ENCODE measurements around the gene MTURN.

The MTURN gene

DNA sequence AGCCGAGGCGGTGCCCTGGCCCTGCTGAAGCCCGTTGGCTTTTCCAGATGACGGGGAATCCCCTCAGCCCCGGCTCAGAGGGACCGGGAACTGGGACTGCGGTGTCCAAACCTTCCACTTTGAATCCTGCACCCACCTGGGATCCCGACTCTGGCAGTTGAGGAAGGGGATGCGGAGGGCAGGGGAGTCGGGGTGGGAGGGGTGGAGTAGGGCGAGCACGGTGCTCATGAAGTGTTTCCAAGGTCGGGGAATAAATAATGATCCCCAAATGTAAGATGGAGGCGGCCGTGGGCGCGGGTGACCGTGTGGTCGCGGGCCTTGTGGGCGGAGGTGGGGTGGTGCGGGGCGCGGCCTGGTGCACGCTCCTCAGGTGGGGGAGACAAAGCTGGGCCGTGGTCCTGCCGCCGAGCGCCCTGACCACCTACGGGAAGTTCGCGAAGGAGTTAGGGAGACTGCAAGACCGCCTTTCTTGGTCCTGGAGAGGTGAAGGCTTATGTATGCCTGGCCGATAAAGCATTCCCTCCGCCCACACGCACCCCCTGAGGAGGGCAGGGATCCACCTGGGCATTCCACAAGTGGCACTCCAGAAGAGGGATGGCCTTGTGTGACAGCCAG, 1.4 kb downstream of the MTURN start:
- peak; percentile 37 for DNase-seq (ENCODE audit: low spot score)

DNA sequence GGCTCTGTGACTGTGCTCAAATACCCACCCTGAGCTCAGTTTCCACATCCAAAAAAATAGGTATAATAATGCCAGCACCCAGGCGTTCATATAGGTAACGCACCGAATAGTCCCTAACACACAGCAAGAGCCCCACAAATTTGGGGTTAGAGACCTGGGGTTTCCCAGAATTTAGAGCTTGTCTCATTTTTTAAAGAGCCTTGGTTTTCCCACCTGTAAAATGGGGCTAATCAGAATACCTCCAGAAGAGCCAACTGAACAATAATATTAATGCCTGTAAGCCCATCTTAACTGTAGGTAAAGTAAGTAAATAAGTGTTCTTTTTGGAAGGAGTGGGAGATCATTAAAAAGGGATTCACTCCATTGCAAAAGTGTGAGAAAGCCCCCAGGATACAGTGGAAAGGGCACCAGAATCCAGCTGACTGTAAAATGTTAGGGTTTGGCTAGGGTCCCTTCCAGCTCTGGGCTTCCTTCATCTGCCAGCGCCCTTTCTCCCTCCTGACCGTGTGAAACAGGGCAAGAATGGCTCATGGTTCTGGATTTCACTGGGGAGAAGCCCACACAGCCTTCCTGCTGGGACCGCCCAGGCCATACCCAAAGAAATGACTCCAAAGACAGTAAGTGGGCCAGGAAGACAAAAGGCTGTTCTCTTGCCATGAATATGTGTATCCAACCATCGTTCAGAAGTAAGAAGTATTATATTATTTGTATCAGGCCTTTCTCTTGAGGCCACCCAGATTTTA, 2.1 kb downstream of the MTURN start:
- DNase-seq (ENCODE audit: low spot score): no peak

DNA sequence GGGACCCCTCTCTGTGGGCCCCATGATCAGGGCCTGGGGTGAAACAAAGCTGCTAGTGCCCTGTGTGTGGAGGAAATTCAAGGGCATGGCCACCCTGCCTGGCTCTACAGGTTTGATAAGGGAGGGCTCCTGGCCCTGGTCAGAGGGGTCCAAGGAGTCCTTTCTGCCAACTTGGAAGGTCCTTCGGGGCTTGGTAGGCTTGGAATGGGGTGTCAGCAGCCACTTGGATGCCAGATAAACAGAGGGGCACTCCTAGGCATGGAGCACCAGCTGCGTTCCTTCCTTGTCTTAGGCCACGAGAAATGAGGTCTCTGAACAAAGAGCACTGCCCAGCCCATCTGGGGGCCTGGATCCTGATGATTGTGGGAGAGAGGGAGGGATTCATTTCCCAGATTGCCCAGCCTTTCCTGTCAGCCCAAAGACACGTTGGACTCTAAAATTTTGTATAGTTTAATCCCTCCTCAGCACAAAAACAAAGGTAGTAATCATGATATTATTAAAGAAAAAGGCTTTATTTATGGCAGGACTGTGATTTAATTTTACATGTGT, 5.1 kb downstream of the MTURN start:
- DNase-seq (ENCODE audit: low spot score): no peak

DNA sequence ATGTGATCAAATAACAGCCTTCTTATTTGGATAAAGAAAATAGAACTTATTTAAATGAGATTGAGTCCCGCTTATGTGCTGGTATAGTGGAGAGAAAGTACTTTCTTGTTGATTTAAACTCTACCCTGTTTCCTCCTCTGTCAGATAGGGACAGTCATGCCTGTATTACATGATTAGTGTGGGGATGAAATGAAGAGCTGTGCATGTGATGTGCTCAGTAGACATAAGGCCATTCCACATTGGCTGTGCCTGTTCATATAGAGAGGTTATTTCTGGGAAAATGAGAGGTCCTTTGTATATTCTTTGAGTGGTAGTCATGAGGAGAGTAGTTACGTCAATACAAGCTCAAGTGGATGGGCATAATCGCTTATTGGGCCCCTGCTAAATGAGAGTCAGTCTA, 5.7 kb downstream of the MTURN start:
- no peak for DNase-seq (ENCODE audit: low spot score)

DNA sequence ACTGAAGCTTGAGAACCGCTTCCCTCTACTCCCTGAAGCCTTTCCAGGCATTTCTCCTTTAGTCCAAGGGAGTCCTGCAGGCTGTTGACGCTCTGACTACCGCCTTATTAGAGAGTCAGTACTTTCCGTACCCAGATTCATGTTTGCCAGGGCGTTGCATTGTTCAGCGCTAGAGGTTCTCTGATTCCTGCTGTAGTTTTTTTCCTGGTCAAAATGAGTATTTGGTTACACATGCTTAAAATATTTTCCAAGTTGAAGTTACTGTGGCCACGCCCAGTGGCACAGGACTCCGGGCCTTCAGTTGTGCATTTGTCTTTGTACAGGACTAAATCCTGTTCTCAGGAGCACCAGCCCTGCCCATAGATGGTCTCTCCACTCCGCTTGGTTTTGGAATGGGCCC, 7.9 kb downstream of the MTURN start:
- no peak for DNase-seq (ENCODE audit: low spot score)

DNA sequence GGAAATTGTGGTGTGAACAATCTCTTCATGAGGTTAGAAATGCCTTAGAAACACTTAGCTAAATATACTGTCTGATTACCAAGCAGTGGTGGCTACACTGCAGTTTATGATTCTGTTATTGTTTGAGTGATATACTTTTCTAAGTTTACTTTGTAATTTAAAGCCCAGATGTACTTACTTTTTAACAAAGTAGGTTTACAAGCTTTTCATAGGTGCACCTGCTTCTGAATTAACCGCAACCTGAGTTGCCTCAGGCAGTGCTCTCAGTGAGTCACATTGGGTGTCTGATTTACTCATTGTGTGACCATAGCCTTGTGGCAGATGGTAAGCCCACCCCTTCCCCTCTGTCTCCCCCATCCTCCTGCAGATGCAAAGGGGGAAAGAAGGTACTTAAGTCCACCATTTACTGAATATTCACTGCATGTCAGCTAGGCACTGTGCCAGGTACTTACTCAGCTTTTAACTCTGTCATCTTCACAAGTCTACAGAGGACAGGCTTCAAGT, 9.0 kb downstream of the MTURN start:
- DNase-seq (ENCODE audit: low spot score): no peak

DNA sequence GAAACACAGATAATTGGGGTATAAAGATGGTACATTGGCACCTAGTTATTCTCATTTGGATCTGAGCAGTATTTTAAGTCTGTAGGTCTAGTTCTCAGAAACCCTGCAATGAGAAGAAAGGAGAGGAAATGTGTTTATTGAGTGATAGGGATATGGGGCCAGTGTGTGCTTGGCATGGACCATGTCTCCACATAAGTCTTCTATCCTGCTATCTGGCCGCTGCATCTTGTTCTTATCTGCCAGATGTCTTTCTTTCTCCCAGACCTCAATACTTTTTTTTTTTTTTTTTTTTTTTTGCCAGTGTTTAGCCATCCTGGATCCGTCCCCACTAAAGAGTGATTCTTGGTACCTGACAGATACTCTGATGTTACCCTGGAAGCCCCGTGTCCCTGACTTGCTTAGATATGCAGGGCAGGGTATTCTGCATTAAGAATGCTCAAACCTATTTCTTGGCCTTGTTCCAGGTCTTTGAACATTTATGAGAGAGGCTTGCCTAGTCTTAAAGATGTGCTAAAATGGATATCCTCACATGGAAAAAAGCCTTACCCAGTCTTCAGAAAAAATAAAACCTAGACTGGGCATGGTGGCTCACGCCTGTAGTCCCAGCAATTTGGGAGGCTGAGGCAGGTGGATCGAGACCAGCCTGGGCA, 10.0 kb downstream of the MTURN start:
- no peak for DNase-seq (ENCODE audit: low spot score)

DNA sequence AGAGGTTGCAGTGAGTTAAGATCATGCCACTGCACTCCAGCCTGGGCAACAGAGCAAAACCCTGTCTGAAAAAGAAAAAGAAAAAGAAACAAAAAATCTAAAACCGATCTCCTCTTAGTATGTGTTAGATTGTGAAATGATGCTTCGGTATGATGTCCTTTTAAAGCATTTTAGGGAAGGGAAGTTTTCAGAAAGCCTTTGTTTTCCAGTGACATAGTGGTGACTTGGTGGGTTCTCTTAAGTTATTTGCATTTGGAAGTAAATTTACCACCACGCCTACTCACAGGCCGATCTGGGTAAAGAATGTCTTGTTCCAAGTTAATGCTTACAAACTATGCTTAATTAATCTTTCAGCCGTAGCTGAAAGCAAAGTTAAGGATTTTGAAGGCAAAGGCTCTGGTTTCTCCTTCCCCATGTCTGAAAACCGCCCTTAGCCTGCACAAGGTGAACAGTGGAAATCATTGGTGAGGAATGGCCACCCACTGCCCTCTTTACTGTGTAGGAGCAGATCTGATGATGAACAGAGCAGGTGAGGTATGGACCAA, 10.7 kb downstream of the MTURN start:
- DNase-seq (ENCODE audit: low spot score): no peak

DNA sequence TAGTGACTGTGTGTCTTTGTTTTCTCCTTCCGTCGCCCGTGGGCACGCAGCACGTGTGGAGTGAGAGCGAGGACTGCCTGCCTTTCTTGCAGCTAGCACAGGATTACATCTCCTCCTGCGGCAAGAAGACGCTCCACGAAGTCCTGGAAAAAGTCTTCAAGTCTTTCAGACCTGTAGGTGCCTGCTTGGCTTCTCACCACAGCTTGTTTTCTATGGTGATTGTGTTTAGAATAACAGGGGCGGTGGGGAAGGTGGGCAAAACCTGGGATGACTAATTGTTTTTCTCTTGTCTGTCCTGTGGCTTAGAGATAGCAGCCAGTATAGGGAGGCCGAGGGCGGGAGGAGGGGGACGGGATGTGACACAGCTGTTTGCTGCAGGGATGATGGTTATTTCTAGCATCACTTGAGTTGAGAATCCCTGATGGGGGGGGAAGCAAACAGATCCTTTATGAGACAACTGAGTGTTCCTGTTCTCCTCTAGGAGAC, 11.4 kb downstream of the MTURN start:
- no peak for DNase-seq (ENCODE audit: low spot score)

DNA sequence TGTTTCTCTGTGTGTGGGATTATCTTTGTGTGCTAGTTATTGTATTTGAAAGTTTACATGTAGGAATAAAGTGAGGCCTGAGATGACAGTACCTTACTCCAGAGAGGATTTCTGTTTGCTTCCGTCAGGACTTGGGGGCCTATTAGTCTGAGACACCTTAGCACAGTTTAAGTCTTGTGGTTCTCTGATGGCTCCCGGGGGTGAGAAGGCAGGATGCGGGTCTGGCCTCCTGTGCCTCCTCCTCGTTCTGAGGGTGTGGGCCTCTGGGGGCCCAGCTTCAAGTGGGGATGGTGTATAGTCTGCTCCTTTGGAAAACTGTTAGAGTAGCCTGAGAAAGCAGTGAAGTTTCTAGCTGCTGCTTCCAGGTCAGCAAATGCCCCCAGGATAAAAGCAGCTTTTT, 12.4 kb downstream of the MTURN start:
- no peak for DNase-seq (ENCODE audit: low spot score)

DNA sequence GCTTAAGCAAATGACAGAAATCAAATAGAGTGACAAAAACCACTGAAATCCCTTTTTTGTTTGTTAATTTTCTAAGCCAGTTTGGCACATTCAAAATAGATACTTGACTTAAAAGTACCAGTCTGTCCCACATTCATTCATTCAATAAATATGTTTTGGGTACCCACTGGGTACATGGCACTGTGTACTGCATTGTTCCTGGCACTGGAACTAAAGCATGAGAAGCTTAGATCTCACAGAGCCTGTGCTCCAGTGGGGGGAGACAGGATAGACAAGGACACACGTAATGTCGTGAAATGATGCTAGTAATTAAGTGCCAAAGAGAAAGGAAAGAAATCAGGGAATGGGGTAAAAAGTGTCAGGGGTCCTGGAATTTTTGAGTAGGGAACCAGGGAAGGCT, 13.0 kb downstream of the MTURN start:
- no peak for DNase-seq (ENCODE audit: low spot score)

DNA sequence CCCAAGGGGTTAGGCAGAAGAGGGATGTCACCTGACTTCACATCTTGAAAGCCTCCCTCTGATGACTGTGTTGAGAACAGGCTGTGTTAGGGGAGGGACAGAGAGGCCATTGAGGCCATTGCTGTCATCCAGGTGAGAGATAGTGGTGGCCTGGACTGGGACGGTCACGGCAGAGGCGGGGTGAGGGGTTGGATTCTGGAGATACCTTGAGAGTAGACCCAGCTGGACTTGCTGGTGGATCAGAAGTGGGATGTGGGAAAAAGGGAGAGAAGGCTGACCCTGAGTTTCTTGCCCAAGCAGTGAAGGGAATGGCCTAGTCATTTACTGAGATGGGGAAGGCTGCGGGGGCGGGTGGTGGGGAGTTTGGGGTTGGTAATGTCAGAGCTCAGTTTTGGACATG, 13.6 kb downstream of the MTURN start:
- no peak for DNase-seq (ENCODE audit: low spot score)

DNA sequence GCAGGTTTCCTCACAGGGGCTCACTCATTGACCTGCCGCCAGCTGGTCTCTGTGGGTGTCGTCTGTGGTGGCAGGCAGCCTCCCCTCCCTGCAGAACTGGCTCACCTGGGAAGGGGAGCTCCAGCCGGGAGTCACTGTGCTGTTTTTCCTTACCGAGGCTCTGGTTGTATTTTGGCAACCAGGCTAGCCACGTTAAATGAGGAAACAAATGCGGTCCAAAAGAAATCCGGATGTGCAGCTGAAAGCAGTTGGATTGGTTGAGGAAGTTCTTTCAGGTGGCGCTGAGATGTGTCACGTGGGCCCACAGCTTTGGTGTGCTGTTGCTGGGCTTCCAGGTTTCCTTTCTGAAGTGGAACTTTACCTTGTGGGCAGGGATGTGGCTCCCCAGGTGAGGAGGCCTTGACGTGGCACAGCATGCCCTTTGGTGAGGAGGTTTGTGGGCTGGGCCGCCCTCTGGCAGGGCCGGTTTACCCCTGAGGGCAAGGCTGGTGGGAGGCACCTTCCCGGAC, 14.2 kb downstream of the MTURN start:
- DNase-seq (ENCODE audit: low spot score): no peak

DNA sequence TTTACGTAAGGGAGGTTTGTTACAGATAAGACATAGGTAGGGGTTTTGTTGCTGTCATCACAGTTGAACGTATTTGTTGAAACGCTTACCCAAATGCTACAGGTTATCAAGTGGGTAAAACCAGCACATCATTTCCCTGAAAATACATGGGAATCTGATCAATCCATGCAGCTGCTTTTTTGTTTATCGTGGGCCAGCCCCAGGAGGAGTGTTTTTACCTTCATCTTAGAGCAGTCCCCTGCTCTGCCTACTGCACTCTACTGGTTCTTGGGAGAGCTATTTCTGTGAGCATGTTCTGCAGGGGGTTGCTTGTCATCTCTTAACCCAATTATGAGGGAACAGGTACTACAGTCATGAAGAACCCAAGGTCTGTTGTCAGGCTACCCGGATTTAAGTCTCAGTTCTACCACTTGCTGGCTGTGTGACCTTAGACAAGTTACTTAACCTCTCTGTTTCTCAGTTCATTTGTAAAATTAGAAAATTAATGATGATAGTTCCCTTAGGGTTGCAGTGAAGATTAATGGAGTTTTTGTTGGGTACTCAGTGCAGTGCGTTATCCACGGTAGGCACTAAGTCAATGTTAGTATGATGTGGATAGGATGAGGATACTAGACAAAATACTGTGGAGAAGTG, 15.0 kb downstream of the MTURN start:
- DNase-seq (ENCODE audit: low spot score): no peak

DNA sequence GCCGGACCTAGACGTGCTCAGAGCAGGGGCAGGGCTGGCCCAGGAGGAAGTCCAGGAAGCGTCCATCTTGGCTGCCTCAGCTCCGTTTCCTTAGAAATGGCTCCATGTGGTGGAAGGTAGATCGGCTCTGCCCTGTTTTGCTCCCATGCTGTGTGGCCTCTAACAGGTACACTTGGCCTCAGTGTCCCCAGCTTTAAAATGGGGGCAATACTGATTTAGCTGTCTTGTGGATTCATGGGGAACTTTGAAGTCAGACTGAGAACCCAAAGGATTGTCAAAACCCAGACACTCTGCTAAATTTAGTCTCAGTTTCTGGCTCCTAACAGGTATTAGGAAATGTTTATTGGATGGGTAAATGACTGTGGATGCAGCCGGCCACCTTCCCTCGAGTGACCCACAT, 15.9 kb downstream of the MTURN start:
- DNase-seq (ENCODE audit: low spot score): no peak

DNA sequence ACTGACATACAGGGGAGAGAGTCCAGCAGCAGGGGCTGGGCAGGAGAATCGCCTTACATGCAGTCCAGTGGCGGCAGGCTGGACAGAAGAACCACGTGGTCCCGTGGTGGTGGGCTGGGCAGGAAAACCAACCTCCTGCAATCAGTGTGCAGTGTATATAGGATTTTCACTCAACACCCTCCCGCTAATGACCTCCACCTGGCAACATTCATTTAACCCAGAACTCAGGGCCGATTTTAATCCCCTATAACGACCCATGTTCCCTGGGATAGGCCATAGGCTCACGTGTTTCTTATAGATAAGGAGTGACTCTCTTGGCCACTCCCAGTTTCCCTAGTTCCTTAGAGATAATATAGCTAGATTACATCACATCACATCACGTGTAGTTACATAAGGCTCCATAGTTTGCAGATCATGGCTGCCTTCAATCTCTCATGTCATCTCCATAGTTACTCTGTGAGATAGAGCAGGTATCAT, 19.4 kb downstream of the MTURN start:
- DNase-seq (ENCODE audit: low spot score): no peak

DNA sequence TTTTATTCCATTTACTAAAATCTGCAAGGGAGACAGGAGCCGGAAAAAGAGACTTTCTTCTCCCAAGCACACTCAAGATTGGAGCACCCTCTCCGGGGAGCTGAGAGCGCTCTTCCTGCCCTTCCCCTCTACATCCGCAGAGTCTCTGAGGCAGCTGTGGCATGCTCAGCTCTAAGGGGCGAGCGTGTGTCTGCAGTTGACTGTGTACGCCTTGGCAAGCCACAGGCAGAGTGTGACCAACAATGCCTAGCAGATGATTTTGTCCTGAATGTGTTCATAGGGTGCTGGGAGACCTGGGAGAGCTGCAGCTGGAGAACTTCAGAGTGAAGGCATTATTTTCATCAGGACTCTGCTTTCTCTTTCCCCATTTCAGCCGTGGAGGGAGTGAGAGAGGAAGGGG, 20.7 kb downstream of the MTURN start:
- DNase-seq (ENCODE audit: low spot score): no peak

DNA sequence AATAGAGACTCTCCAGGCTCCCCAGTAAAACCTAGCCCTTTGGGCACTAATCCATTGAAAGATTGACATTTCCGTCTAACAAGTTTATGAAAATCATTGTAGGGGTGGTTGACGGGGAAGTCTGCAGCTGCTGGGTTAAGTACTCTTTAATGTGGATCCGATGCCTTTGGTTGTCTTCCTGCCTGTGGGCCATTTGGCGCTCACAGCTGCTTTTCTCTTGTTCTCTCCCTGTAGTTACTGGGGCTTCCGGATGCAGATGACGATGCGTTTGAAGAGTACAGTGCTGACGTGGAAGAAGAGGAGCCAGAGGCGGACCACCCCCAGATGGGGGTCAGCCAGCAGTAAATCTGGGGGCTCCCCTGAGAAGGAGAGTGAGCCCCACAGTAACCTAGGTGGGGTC, 22.4 kb downstream of the MTURN start:
- no peak for DNase-seq (ENCODE audit: low spot score)

DNA sequence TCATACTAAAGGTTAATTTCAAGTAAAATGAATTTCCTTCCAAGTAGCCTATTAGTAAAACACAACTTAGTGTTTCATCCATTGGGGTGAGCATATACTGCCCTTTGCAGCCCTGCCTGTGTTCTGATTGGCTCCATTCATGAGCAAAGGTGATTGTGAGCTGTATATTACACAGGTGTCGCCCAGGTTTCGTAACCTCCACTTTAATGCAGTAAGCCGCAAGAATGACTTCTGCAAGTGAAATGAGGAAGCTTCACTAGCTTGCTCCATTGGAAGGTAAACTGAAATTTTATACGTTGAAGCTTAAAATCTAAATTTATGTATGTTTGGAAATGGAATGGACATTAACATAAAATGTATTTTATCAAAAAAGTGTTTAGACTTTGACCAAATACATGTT, 24.4 kb downstream of the MTURN start:
- no peak for DNase-seq (ENCODE audit: low spot score)

DNA sequence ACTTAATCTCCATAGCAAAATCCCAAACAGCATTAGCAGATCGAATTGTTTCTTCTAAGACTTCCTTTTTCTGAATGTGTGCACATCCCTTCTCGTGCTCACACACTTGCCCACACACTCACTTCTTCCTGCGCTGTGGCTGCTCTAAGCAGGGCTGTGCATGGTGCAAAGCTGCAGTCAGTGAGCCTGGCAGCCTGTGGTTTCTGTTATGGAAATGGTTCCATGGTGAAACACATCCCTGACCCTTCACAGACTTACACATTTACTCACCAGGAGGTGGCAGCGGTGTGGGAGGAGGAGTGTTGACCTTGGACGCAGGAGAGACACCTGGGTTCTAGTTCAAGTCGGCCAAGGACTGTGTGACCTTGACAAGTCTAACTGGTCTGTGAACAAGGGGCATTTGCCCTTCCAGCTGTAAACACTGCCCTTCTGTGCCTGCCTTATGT, 24.9 kb downstream of the MTURN start:
- peak; percentile 48 for DNase-seq (ENCODE audit: low spot score)

DNA sequence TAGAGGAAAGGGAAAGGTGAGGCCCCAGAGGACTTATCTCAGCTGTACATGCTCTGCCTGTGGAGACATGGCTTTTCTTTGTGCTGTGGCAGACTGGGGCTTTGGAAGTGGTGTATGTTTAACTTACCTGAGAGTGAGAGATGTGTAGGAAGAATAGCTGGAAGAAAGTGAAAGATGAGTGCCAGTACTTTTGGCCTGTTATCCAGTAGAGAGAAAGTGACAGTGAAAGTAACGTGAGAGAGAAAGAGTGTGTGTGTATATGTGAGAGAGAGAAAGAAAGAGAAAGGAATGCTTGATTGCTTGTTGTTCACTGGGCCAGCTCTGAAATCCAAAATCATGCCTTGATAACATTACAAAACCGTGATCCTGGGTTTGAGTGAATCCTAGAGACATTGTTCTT, 25.5 kb downstream of the MTURN start:
- DNase-seq (ENCODE audit: low spot score): no peak

DNA sequence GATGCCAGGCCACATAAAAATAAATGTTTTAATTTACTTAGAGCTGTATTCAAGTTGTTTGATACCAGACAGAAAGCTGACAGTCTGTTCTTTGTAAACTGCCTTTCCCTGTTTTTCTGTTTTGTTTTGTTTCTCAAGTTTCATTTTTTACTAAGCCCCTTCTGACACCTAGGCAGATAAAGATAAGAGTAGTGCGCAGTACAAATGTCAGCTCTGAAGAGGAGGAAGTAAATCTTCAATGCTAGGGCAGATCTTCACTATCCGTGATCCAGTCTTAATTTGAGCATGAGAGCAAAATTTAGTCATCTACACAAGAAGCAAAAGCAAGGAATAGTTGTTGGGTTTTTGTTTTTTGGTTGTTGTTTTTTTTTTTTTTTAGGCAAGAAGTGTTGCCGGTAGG, 27.3 kb downstream of the MTURN start:
- DNase-seq (ENCODE audit: low spot score): no peak
